Transverse colon (tissue), 4 donors: ENCODE data around the gene MACF1. TPM values are rescaled to one million over a fixed set of nuclear protein-coding genes. Genes with fewer than 3 reads are reported as not detected.

ENCODE experiments used
- DNase-seq: peaks from one replicate; pipeline ENCODE4 v3.0.0-alpha.2; 2019
- H3K27ac ChIP-seq, 4 donors: fragments of 200-600 bp; sonication (generic); 2 replicates each; pipeline ENCODE4 v1.5.1; 2016 to 2018; ENCODE audit warnings: inconsistent platforms in 4 of 4
- H3K27me3 ChIP-seq: fragments of 200-600 bp; sonication (generic); 2 replicates; pipeline ENCODE4 v1.5.1; 2017; ENCODE audit warnings: inconsistent platforms
- H3K36me3 ChIP-seq, 4 donors: fragments of 200-600 bp; sonication (generic); 2 replicates each; pipeline ENCODE4 v1.5.1; 2017 to 2019; ENCODE audit warnings: inconsistent platforms in 4 of 4
- H3K4me1 ChIP-seq, 4 donors: fragments of 200-600 bp; sonication (generic); 2 replicates each; pipeline ENCODE4 v1.5.1; 2017 to 2020; ENCODE audit warnings: inconsistent platforms in 4 of 4
- H3K4me3 ChIP-seq, 4 donors: fragments of 200-600 bp; sonication (generic); 1 replicate in 1 of 4; 2 replicates in 3 of 4; pipeline versions ENCODE4 v1.5.1 to v1.6.1; 2017 to 2019; ENCODE audit warnings: inconsistent platforms in 4 of 4
- H3K9me3 ChIP-seq, 2 donors: fragments of 200-600 bp; sonication (generic); 2 replicates each; pipeline ENCODE4 v1.5.1; 2017 to 2019; ENCODE audit warnings: inconsistent platforms in 2 of 2
- CTCF ChIP-seq, 5 experiments: fragments of 200-600 bp in 3 of 5; fragments of 450-650 bp in 2 of 5; sonication (generic) in 3 of 5; IDR thresholded peaks; 1 replicate in 2 of 5; 2 replicates in 3 of 5; pipeline ENCODE4 v1.5.1; 2016 to 2017; ENCODE audit warnings: antibody characterized with exemption in 5 of 5, inconsistent platforms in 3 of 5, mild to moderate bottlenecking in 2 of 5, moderate library complexity in 1 of 5
- EP300 ChIP-seq: sonication (generic); formaldehyde crosslinking; IDR thresholded peaks from one replicate; pipeline ENCODE4 v1.6.1; 2017; ENCODE audit warnings: antibody characterized with exemption, low read depth
- POLR2A ChIP-seq: fragments of 450-650 bp; IDR thresholded peaks from one replicate; pipeline ENCODE4 v1.6.1; 2016; ENCODE audit warnings: antibody characterized with exemption, mild to moderate bottlenecking, moderate library complexity
- POLR2AphosphoS5 ChIP-seq, 3 donors: sonication (generic); formaldehyde crosslinking; IDR thresholded peaks; one replicate each; pipeline ENCODE4 v1.6.1; 2016; ENCODE audit warnings: antibody characterized with exemption in 3 of 3
- WGBS, 2 donors: methylation state at CpG; one replicate each; pipeline ENCODE4 v1.1.5; 2018; ENCODE audit warnings: low coverage in 1 of 2; 5-methylcytosine and 5-hydroxymethylcytosine counted together
- in situ Hi-C, 4 donors: fragments of 200-750 bp; cut with MboI; loops; one replicate each; pipeline versions ENCODE4 v1.15.0 to v1.15.1; 2017; ENCODE audit warnings: low sequenced_read_pairs in 3 of 4, low pct_ligation_motif_present in 1 of 4, low pct_unique_long_range_greater_than_20kb in 1 of 4
- intact Hi-C: fragments of 100-400 bp; cut with DNase I; formaldehyde crosslinking; loops from one replicate; pipeline ENCODE4 v1.15.1; 2023; ENCODE audit warnings: low total_unique reads
- total RNA-seq, 4 donors: library from RNA; depleted of rRNA; stranded (reverse); fragments of >200 nt; gene quantifications; one replicate each; pipeline ENCODE4 v1.1.0, GENCODE V29; 2016

MACF1 gene
- total RNA-seq, 4 donors from 2014 or later, result 190 to 300 (median 254) TPM

- H3K27ac ChIP-seq, result no peak overlapping the region
- DNase-seq, result no peak
- intact Hi-C loops (no loop called here), in situ Hi-C loops (no loop called here)
- no peaks in the 10 kb centered on the region for H3K9me3 ChIP-seq
- H3K27me3 ChIP-seq, result no peaks in the 10 kb centered on the region
- WGBS, 2 donors, result 72 to 74% methylated on average over 3 of the region's 3 CpGs
- H3K4me3 ChIP-seq, result no peak overlapping the region
- peaks cover 0 to 17% (median 10%) of the 10 kb centered on the region in 4 donors for H3K4me1 ChIP-seq
- peaks cover 0 to 72% (median 27%) of the 10 kb centered on the region in 4 donors for H3K36me3 ChIP-seq
- TF ChIP-seq EP300 (no peak), CTCF (IDR thresholded peaks at IDR 0.05) (no peak), POLR2AphosphoS5 (IDR thresholded peaks at IDR 0.05) (no peak), POLR2A (no peak)
Observed at GRCh38 chr1:39436842-39437241, 232.3 kb downstream of the MACF1 start.

GRCh38 chr1:39438042-39438441, 233.5 kb downstream of the MACF1 start:
- peaks cover 0 to 76% (median 30%) of the 10 kb centered on the region in 4 donors for H3K36me3 ChIP-seq

GRCh38 chr1:39440856-39441255, 236.4 kb downstream of the MACF1 start:
- Histone ChIP-seq H3K27ac (no peak overlapping the region), H3K27me3 (no peaks in the 10 kb centered on the region), H3K9me3 (no peaks in the 10 kb centered on the region), H3K4me3 (no peak overlapping the region), H3K4me1 (no peaks in the 10 kb centered on the region), H3K36me3 (peaks cover 0 to 86% (median 38%) of the 10 kb centered on the region in 4 donors)
- in situ Hi-C loops, result no loop called here
- intact Hi-C loops, result no loop called here
- TF ChIP-seq POLR2A, result no peak
- TF ChIP-seq EP300, result no peak
- no peak for TF ChIP-seq CTCF (IDR thresholded peaks at IDR 0.05)
- TF ChIP-seq POLR2AphosphoS5 (IDR thresholded peaks at IDR 0.05), result no peak
- no peak for DNase-seq
- WGBS, 2 donors, result 68 to 69% methylated on average over 2 of the region's 2 CpGs

More at GRCh38 chr1:39438042-39438441, 233.5 kb downstream of the MACF1 start:
- intact Hi-C loops, result no loop called here
- Histone ChIP-seq H3K27me3 (no peaks in the 10 kb centered on the region), H3K9me3 (no peaks in the 10 kb centered on the region), H3K27ac (no peak overlapping the region), H3K4me3 (no peak overlapping the region), H3K4me1 (peaks cover 0 to 17% (median 10%) of the 10 kb centered on the region in 4 donors)
- no peak for DNase-seq
- TF ChIP-seq POLR2A, result no peak
- TF ChIP-seq EP300, result no peak
- TF ChIP-seq CTCF (IDR thresholded peaks at IDR 0.05), result no peak
- no peak for TF ChIP-seq POLR2AphosphoS5 (IDR thresholded peaks at IDR 0.05)
- 86 to 96% methylated on average over 2 of the region's 2 CpGs for WGBS, 2 donors
- in situ Hi-C loops, result no loop called here

GRCh38 chr1:39441797-39442196, 237.3 kb downstream of the MACF1 start:
- in situ Hi-C loops (no loop called here), intact Hi-C loops (no loop called here)
- Histone ChIP-seq H3K4me1 (no peaks in the 10 kb centered on the region), H3K27me3 (no peaks in the 10 kb centered on the region), H3K27ac (no peak overlapping the region), H3K36me3 (peaks cover 0 to 80% (median 38%) of the 10 kb centered on the region in 4 donors), H3K9me3 (no peaks in the 10 kb centered on the region), H3K4me3 (no peak overlapping the region)
- no peak for TF ChIP-seq POLR2AphosphoS5 (IDR thresholded peaks at IDR 0.05)
- no peak for TF ChIP-seq EP300
- TF ChIP-seq POLR2A, result no peak
- no peak for TF ChIP-seq CTCF (IDR thresholded peaks at IDR 0.05)
- no peak for DNase-seq
